ENCODE data around the gene KRTAP12-4.
"Not testable (repeated sequence)": the region's sequence is repeated elsewhere in the genome, so short reads cannot be mapped to it uniquely, and the experiment has no call there.

KRTAP12-4 gene

DNA sequence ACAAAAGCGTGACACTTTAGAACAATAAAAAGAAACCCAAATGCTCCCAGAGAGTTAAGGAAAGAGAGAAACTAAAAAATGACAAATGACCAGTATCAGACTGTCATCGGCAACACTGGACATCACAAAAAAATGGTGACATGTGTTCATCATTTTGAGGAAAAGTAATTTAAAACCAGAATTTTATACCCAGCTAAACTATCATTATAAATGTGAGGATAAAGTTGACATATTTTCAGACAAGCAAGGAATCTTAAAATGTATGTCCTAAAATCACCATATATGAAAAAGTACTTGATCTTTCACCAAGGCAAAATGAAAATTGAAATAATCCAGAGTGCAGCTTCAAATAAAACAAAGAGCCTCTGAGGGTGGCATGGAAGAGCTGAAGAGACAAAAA lies 9.6 kb downstream of the KRTAP12-4 start:
- no peak overlapping the region for H3K4me2 ChIP-seq (ENCODE audit: insufficient read depth, low read length)
- H3K9me3 ChIP-seq (ENCODE audit: insufficient read depth, low read length, severe bottlenecking), result peaks cover 17% of the 10 kb centered on the region
- no peak overlapping the region for H3K27ac ChIP-seq (ENCODE audit: low read length)
- ATAC-seq (ENCODE audit: insufficient read depth, low read depth) (no peak), DNase-seq (no peak)
- TF ChIP-seq, protein P1, sequence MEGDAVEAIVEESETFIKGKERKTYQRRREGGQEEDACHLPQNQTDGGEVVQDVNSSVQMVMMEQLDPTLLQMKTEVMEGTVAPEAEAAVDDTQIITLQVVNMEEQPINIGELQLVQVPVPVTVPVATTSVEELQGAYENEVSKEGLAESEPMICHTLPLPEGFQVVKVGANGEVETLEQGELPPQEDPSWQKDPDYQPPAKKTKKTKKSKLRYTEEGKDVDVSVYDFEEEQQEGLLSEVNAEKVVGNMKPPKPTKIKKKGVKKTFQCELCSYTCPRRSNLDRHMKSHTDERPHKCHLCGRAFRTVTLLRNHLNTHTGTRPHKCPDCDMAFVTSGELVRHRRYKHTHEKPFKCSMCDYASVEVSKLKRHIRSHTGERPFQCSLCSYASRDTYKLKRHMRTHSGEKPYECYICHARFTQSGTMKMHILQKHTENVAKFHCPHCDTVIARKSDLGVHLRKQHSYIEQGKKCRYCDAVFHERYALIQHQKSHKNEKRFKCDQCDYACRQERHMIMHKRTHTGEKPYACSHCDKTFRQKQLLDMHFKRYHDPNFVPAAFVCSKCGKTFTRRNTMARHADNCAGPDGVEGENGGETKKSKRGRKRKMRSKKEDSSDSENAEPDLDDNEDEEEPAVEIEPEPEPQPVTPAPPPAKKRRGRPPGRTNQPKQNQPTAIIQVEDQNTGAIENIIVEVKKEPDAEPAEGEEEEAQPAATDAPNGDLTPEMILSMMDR (IDR thresholded peaks at IDR 0.05; ENCODE audit: borderline replicate concordance, extremely low read depth, low read length, poor library complexity, severe bottlenecking), result no peak
- no peak for TF ChIP-seq EZH2 (IDR thresholded peaks at IDR 0.05; ENCODE audit: borderline replicate concordance, low read depth, low read length, severe bottlenecking)
- H2AFZ ChIP-seq (ENCODE audit: low read depth, low read length), result no peak overlapping the region
- no peaks in the 10 kb centered on the region for H3K4me1 ChIP-seq (ENCODE audit: insufficient read depth, low read length)
- no peak overlapping the region for H3K4me3 ChIP-seq (ENCODE audit: low read depth in 1 of 2, low read length in 2 of 2)
- H3K9ac ChIP-seq (ENCODE audit: low read depth, low read length), result no peak overlapping the region
- no peaks in the 10 kb centered on the region for H4K20me1 ChIP-seq (ENCODE audit: insufficient read depth, low read length)
- H3K79me2 ChIP-seq (ENCODE audit: insufficient read depth, low read length), result no peaks in the 10 kb centered on the region
- no peaks in the 10 kb centered on the region for H3K36me3 ChIP-seq (ENCODE audit: insufficient read depth, low read length)
- H3K27me3 ChIP-seq (ENCODE audit: insufficient read depth, low read length, poor library complexity), result no peaks in the 10 kb centered on the region

DNA sequence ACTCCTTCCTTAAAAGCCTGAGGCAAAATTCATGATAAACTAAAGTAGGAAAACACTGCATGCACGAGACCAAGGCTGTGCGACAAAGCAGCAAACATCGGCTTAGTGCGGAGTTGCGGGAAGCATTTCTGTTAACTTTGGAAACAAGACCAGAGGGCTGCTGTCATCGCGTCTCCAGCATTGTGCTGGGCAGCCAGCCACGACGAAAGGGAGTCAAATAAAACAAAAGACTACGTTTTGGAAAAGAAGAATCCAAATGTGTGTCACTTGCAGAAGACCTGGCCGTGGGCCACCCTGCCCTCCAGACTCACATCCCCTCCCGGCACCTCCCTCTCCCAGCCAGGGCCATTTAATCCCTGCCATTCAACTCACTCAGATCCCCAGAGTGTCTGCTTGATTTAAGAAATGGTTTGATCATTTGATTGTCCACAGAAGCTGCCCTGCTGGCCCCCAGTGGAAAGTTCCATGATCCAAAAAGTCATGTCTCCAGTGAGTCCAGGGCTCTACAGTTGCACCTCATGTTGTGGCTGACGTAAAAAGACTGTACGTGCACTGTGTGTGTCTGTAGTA lies 10.6 kb downstream of the KRTAP12-4 start:
- no peak overlapping the region for H3K4me2 ChIP-seq (ENCODE audit: insufficient read depth, low read length)

DNA sequence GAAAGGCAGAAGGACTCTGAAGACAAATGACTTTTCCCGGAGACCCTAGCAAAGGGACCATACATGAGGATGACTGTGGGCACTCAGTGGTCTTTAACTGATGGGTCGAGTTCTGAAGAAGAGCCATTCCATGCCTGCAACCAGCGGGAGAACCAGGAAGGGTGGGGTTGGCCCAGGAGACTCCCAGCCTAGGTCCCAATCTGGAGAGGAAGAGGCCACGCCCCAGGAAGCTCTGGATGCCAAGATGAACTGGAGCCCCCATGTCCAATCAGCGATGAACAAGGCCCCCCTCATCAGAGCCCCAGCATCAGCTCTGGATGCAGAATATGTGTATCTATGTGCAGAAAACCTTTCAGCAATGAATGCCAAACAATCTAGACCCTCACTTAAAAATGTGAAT lies 13.7 kb downstream of the KRTAP12-4 start:
- Histone ChIP-seq H3K79me2 (ENCODE audit: insufficient read depth, low read length) (no peaks in the 10 kb centered on the region), H3K9me3 (ENCODE audit: insufficient read depth, low read length, severe bottlenecking) (peaks cover 17% of the 10 kb centered on the region), H3K9ac (ENCODE audit: low read depth, low read length) (no peak overlapping the region), H4K20me1 (ENCODE audit: insufficient read depth, low read length) (no peaks in the 10 kb centered on the region), H3K4me1 (ENCODE audit: insufficient read depth, low read length) (no peaks in the 10 kb centered on the region), H3K4me2 (ENCODE audit: insufficient read depth, low read length) (no peak overlapping the region), H2AFZ (ENCODE audit: low read depth, low read length) (no peak overlapping the region), H3K27ac (ENCODE audit: low read length) (no peak overlapping the region), H3K36me3 (ENCODE audit: insufficient read depth, low read length) (no peaks in the 10 kb centered on the region), H3K27me3 (ENCODE audit: insufficient read depth, low read length, poor library complexity) (no peaks in the 10 kb centered on the region), H3K4me3 (ENCODE audit: low read depth in 1 of 2, low read length in 2 of 2) (no peak overlapping the region)
- TF ChIP-seq, protein P1 (IDR thresholded peaks at IDR 0.05; ENCODE audit: borderline replicate concordance, extremely low read depth, low read length, poor library complexity, severe bottlenecking), result no peak
- TF ChIP-seq EZH2 (IDR thresholded peaks at IDR 0.05; ENCODE audit: borderline replicate concordance, low read depth, low read length, severe bottlenecking), result no peak
- DNase-seq, result no peak
- ATAC-seq (ENCODE audit: insufficient read depth, low read depth), result no peak

More for the DNA sequence above, 10.6 kb downstream of the KRTAP12-4 start:
- no peaks in the 10 kb centered on the region for H3K4me1 ChIP-seq (ENCODE audit: insufficient read depth, low read length)
- H3K79me2 ChIP-seq (ENCODE audit: insufficient read depth, low read length), result no peaks in the 10 kb centered on the region
- H3K27ac ChIP-seq (ENCODE audit: low read length), result no peak overlapping the region
- no peak overlapping the region for H3K9ac ChIP-seq (ENCODE audit: low read depth, low read length)
- no peaks in the 10 kb centered on the region for H4K20me1 ChIP-seq (ENCODE audit: insufficient read depth, low read length)
- peaks cover 17% of the 10 kb centered on the region for H3K9me3 ChIP-seq (ENCODE audit: insufficient read depth, low read length, severe bottlenecking)
- H3K4me3 ChIP-seq (ENCODE audit: low read depth in 1 of 2, low read length in 2 of 2), result no peak overlapping the region
- no peak for ATAC-seq (ENCODE audit: insufficient read depth, low read depth)
- H3K36me3 ChIP-seq (ENCODE audit: insufficient read depth, low read length), result no peaks in the 10 kb centered on the region
- TF ChIP-seq, protein P1 (IDR thresholded peaks at IDR 0.05; ENCODE audit: borderline replicate concordance, extremely low read depth, low read length, poor library complexity, severe bottlenecking), result no peak
- TF ChIP-seq EZH2 (IDR thresholded peaks at IDR 0.05; ENCODE audit: borderline replicate concordance, low read depth, low read length, severe bottlenecking), result no peak
- H2AFZ ChIP-seq (ENCODE audit: low read depth, low read length), result no peak overlapping the region
- no peaks in the 10 kb centered on the region for H3K27me3 ChIP-seq (ENCODE audit: insufficient read depth, low read length, poor library complexity)
- no peak for DNase-seq

DNA sequence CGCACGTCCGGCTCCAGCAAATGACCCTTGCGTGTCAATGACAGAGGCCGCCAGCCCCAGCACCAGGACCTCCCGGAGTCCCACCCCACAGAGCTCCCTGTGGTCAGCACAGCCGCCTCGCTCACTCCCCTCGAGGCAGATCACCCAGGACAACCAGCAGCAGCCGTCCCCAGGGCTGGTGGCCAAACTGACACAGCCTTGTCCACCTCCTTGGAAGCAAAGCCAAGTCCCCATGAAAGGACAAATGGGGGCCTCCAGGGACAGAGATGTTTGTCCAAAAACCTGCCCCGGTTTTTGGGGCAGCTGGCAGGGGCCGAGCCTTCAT lies 15.2 kb downstream of the KRTAP12-4 start:
- Histone ChIP-seq H2AFZ (ENCODE audit: low read depth, low read length) (no peak overlapping the region), H3K4me3 (ENCODE audit: low read depth in 1 of 2, low read length in 2 of 2) (no peak overlapping the region), H3K27ac (ENCODE audit: low read length) (no peak overlapping the region), H3K9me3 (ENCODE audit: insufficient read depth, low read length, severe bottlenecking) (peaks cover 8% of the 10 kb centered on the region), H3K4me1 (ENCODE audit: insufficient read depth, low read length) (no peaks in the 10 kb centered on the region), H3K4me2 (ENCODE audit: insufficient read depth, low read length) (no peak overlapping the region), H3K9ac (ENCODE audit: low read depth, low read length) (no peak overlapping the region), H3K79me2 (ENCODE audit: insufficient read depth, low read length) (no peaks in the 10 kb centered on the region), H3K27me3 (ENCODE audit: insufficient read depth, low read length, poor library complexity) (no peaks in the 10 kb centered on the region), H3K36me3 (ENCODE audit: insufficient read depth, low read length) (no peaks in the 10 kb centered on the region), H4K20me1 (ENCODE audit: insufficient read depth, low read length) (no peaks in the 10 kb centered on the region)
- no peak for ATAC-seq (ENCODE audit: insufficient read depth, low read depth)
- no peak for DNase-seq
- TF ChIP-seq EZH2 (IDR thresholded peaks at IDR 0.05; ENCODE audit: borderline replicate concordance, low read depth, low read length, severe bottlenecking), result no peak
- TF ChIP-seq, protein P1 (IDR thresholded peaks at IDR 0.05; ENCODE audit: borderline replicate concordance, extremely low read depth, low read length, poor library complexity, severe bottlenecking), result no peak

DNA sequence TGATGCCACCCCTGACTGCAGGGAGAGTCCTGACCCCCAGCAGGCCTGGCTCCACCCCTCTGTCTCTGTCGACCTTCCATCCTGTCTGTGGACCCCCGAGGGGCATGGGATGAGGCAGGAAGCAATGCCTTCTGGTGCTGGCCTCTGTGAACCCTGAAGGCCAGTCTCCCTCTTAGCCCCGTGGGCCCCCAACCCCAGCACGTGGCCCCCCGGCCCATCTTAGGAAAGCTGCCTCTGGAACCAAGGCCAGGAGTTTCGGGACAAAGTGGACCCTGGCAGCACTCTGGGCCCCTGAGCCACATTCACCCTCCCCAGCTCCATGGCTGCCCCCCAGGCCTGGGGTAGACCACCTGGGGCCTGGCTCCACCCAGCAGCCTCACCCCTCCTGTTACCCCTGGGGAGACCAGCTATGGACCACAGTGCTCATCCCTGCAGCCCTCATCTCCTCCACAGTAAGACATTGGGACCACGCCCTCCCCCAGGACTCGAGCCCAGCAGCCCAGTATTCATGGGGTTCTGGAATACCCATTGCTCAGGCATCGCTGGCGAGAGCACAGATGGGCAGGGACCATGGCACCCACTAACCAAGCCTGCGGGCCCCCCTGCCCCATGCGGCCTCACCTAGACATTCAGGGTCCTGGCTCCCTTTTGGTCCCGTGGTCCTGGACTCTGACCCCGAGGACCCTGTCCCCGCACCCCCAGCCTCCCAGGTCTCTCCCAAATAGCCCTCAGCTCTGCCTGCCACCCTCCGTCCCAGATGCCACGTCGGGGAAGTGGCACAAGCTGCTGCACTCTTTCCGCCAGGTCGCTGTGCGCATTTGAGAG lies 15.7 kb downstream of the KRTAP12-4 start:
- H2AFZ ChIP-seq (ENCODE audit: low read depth, low read length); DNase-seq; H3K27me3 ChIP-seq (ENCODE audit: insufficient read depth, low read length, poor library complexity); H3K4me3 ChIP-seq (ENCODE audit: low read depth in 1 of 2, low read length in 2 of 2); H3K9me3 ChIP-seq (ENCODE audit: insufficient read depth, low read length, severe bottlenecking); ATAC-seq (ENCODE audit: insufficient read depth, low read depth); H3K4me2 ChIP-seq (ENCODE audit: insufficient read depth, low read length); H3K4me1 ChIP-seq (ENCODE audit: insufficient read depth, low read length); H3K27ac ChIP-seq (ENCODE audit: low read length); H3K36me3 ChIP-seq (ENCODE audit: insufficient read depth, low read length); H3K79me2 ChIP-seq (ENCODE audit: insufficient read depth, low read length); H4K20me1 ChIP-seq (ENCODE audit: insufficient read depth, low read length); H3K9ac ChIP-seq (ENCODE audit: low read depth, low read length): not testable (repeated sequence)
